ENCODE measurements around the gene DONSON. TPM values are rescaled to one million over a fixed set of nuclear protein-coding genes. Genes with fewer than 3 reads are reported as not detected.
"Not testable (repeated sequence)": the region's sequence is repeated elsewhere in the genome, so short reads cannot be mapped to it uniquely, and the experiment has no call there.

DONSON gene, protein sequence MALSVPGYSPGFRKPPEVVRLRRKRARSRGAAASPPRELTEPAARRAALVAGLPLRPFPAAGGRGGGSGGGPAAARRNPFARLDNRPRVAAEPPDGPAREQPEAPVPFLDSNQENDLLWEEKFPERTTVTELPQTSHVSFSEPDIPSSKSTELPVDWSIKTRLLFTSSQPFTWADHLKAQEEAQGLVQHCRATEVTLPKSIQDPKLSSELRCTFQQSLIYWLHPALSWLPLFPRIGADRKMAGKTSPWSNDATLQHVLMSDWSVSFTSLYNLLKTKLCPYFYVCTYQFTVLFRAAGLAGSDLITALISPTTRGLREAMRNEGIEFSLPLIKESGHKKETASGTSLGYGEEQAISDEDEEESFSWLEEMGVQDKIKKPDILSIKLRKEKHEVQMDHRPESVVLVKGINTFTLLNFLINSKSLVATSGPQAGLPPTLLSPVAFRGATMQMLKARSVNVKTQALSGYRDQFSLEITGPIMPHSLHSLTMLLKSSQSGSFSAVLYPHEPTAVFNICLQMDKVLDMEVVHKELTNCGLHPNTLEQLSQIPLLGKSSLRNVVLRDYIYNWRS
- 16.9 TPM for polyA plus RNA-seq (2012; ENCODE audit: low read depth, missing spikeins)

DNA sequence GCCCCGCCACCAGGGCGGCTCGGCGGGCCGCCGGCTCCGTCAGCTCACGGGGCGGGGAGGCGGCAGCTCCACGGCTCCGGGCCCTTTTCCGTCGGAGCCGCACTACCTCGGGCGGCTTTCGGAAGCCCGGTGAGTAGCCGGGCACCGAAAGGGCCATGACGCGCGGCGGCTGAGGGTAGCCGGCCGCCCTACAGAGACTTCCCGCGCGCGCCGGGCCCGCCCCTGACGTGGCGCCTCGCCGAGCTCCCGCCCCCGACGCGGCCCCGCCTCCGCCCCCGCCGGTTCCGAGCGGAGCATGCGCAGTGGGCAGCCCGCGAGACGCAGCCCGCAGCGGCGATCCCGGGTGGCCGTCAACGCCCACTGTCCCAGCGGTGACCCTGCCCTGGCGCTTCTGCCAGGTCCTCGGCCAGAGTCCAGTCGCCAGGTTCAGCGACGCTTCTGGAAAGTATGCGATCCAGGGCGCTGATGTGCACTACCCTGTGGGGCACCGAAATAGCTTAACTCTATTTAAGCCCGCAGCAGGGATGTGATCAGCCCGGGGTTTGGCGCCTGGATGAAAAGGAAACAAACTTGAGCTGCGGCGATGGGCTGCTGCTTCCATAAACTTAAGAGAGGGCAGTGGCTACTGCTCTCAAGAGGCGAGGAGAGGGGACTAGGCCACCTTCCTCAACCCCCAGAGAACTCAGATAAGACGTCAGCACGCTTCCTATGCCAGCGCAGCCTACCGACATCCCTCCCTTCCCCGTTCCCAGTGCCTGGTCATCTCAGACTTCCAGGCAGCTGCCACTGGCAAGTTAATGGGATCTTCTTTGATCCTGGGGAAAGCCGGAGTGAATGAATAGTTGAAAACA, at the start of gene DONSON:
DONSON (minus strand) TSS at position 200 of the 851 bp plus-strand sequence; CDS start at position 157, 43 bp downstream.
- DNase-seq (ENCODE audit: insufficient read length, low spot score) (peak; percentile 90), FAIRE-seq (peak; percentile 95)
- TF ChIP-seq PAX5 (IDR thresholded peaks at IDR 0.05; ENCODE audit: insufficient read depth, low read length, severe bottlenecking) = no peak
- TF ChIP-seq POU2F2 (IDR thresholded peaks at IDR 0.05; ENCODE audit: low read depth, low read length) = no peak
- no peak for TF ChIP-seq SPI1 (IDR thresholded peaks at IDR 0.05; ENCODE audit: low read depth, low read length)
- 0 out of 2 replicates have a peak, but pooled peaks have one; percentile 54 for TF ChIP-seq POLR2AphosphoS5 (IDR thresholded peaks at IDR 0.05; ENCODE audit: low read depth, low read length)
- TF ChIP-seq POLR2A (IDR thresholded peaks at IDR 0.05; ENCODE audit: low read depth, low read length) = peak; percentile 42; the same call in 1 of the 2 replicates

- FAIRE-seq = no peak
- TF ChIP-seq POU2F2 (IDR thresholded peaks at IDR 0.05; ENCODE audit: low read depth, low read length) (no peak), POLR2A (IDR thresholded peaks at IDR 0.05; ENCODE audit: low read depth, low read length) (no peak), POLR2AphosphoS5 (IDR thresholded peaks at IDR 0.05; ENCODE audit: low read depth, low read length) (no peak)
These were observed 45.8 kb upstream of the DONSON start for GRCh38 chr21:33634254-33634653.

GRCh38 chr21:33626151-33626550, 37.7 kb upstream of the DONSON start:
- not testable (repeated sequence) for FAIRE-seq; DNase-seq (ENCODE audit: insufficient read length, low spot score)

More at GRCh38 chr21:33634254-33634653, 45.8 kb upstream of the DONSON start:
- no peak for DNase-seq (ENCODE audit: insufficient read length, low spot score)

- TF ChIP-seq SPI1 (IDR thresholded peaks at IDR 0.05; ENCODE audit: low read depth, low read length) (no peak), TAF1 (IDR thresholded peaks at IDR 0.05; ENCODE audit: low read depth, low read length) (no peak), POLR2A (IDR thresholded peaks at IDR 0.05; ENCODE audit: low read depth, low read length) (no peak), POU2F2 (IDR thresholded peaks at IDR 0.05; ENCODE audit: low read depth, low read length) (no peak), POLR2AphosphoS5 (IDR thresholded peaks at IDR 0.05; ENCODE audit: low read depth, low read length) (no peak), PAX5 (IDR thresholded peaks at IDR 0.05; ENCODE audit: insufficient read depth, low read length, severe bottlenecking) (no peak)
- FAIRE-seq (no peak), DNase-seq (ENCODE audit: insufficient read length, low spot score) (no peak)
These were observed 33.8 kb upstream of the DONSON start for GRCh38 chr21:33622253-33622652.

GRCh38 chr21:33619726-33620125, 31.2 kb upstream of the DONSON start:
- TF ChIP-seq TAF1 (IDR thresholded peaks at IDR 0.05; ENCODE audit: low read depth, low read length) (no peak), SPI1 (IDR thresholded peaks at IDR 0.05; ENCODE audit: low read depth, low read length) (no peak), PAX5 (IDR thresholded peaks at IDR 0.05; ENCODE audit: insufficient read depth, low read length, severe bottlenecking) (no peak), POLR2AphosphoS5 (IDR thresholded peaks at IDR 0.05; ENCODE audit: low read depth, low read length) (no peak), POU2F2 (IDR thresholded peaks at IDR 0.05; ENCODE audit: low read depth, low read length) (no peak), POLR2A (IDR thresholded peaks at IDR 0.05; ENCODE audit: low read depth, low read length) (no peak)
- FAIRE-seq = no peak
- no peak for DNase-seq (ENCODE audit: insufficient read length, low spot score)

GRCh38 chr21:33618407-33618806, 29.9 kb upstream of the DONSON start:
- FAIRE-seq (no peak), DNase-seq (ENCODE audit: insufficient read length, low spot score) (no peak)
- TF ChIP-seq PAX5 (IDR thresholded peaks at IDR 0.05; ENCODE audit: insufficient read depth, low read length, severe bottlenecking) (no peak), POLR2AphosphoS5 (IDR thresholded peaks at IDR 0.05; ENCODE audit: low read depth, low read length) (no peak), POLR2A (IDR thresholded peaks at IDR 0.05; ENCODE audit: low read depth, low read length) (no peak), TAF1 (IDR thresholded peaks at IDR 0.05; ENCODE audit: low read depth, low read length) (no peak), SPI1 (IDR thresholded peaks at IDR 0.05; ENCODE audit: low read depth, low read length) (no peak), POU2F2 (IDR thresholded peaks at IDR 0.05; ENCODE audit: low read depth, low read length) (no peak)

GRCh38 chr21:33617565-33617964, 29.1 kb upstream of the DONSON start:
- not testable (repeated sequence) for FAIRE-seq; DNase-seq (ENCODE audit: insufficient read length, low spot score)

DNA sequence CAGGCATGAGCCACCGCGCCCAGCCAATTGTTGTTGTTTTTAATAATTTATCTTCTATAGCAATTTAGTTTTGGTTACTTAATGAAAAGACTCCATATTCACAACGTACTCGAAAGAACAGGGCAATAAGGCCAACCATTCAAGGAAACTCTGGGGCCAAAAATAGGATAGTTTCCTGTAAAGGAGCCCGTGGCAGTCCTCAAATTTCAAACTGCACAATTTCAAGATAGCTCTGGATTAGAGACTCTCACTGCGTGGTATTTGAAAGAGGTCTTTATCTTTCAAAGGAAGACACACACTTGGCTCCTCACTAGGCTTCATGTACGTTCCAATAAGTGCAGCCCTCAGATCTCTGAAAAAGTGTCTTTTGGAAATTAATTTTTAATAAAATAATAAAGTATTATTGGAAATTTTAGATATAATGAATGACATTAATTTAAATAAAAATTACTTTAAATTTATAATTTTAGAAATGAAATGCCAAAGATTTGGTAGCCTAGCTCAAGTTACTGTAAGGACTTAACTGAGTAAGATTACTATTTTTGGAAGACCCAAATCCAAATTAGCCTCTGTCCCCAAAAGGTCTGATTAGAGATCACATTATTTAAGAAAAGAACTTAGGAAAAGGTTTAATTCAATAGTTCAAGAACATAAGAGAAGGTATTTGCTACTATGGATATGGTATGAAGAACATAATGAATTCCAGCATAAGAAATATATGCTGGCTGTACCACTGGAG, 22.7 kb upstream of the DONSON start:
- DNase-seq (ENCODE audit: insufficient read length, low spot score) (no peak), FAIRE-seq (no peak)
- TF ChIP-seq POLR2AphosphoS5 (IDR thresholded peaks at IDR 0.05; ENCODE audit: low read depth, low read length) = no peak
- no peak for TF ChIP-seq PAX5 (IDR thresholded peaks at IDR 0.05; ENCODE audit: insufficient read depth, low read length, severe bottlenecking)
- TF ChIP-seq POLR2A (IDR thresholded peaks at IDR 0.05; ENCODE audit: low read depth, low read length) = no peak

GRCh38 chr21:33608559-33608958, 20.1 kb upstream of the DONSON start:
- no peak for DNase-seq (ENCODE audit: insufficient read length, low spot score)
- FAIRE-seq = no peak
- TF ChIP-seq PAX5 (IDR thresholded peaks at IDR 0.05; ENCODE audit: insufficient read depth, low read length, severe bottlenecking) = no peak
- no peak for TF ChIP-seq POLR2AphosphoS5 (IDR thresholded peaks at IDR 0.05; ENCODE audit: low read depth, low read length)
- no peak for TF ChIP-seq POLR2A (IDR thresholded peaks at IDR 0.05; ENCODE audit: low read depth, low read length)
- no peak for TF ChIP-seq SPI1 (IDR thresholded peaks at IDR 0.05; ENCODE audit: low read depth, low read length)
- TF ChIP-seq POU2F2 (IDR thresholded peaks at IDR 0.05; ENCODE audit: low read depth, low read length) = no peak
- TF ChIP-seq TAF1 (IDR thresholded peaks at IDR 0.05; ENCODE audit: low read depth, low read length) = no peak

Data from GM12891 (cell line).